HL-60 (cell line): Measurements from ENCODE around the gene GCKR.

ENCODE experiments used
- DNase-seq, 2 experiments: peaks; one replicate each; pipeline ENCODE4 v3.0.0-alpha.2; 2010 to 2020; ENCODE audit warnings: low read depth in 1 of 2, low spot score in 1 of 2
- H3K27ac ChIP-seq: fragments of 250-450 bp; sonication (Bioruptor Pico); replicated peaks from 2 replicates; pipeline ENCODE4 v1.5.1; 2020; ENCODE audit warnings: mild to moderate bottlenecking, moderate library complexity
- H3K27me3 ChIP-seq: fragments of 250-450 bp; sonication (Bioruptor Pico); 2 replicates; pipeline ENCODE4 v1.5.1; 2021; ENCODE audit warnings: mild to moderate bottlenecking, moderate library complexity; ENCODE audit not compliant: insufficient read depth, poor library complexity, severe bottlenecking
- H3K4me3 ChIP-seq: replicated peaks from 2 replicates; pipeline ENCODE4 v1.5.1; 2011; ENCODE audit warnings: mild to moderate bottlenecking, control low read depth, low read length; ENCODE audit not compliant: insufficient read depth
- GABPA ChIP-seq: IDR thresholded peaks from 2 replicates; pipeline ENCODE4 v1.6.1; 2012; ENCODE audit warnings: low read depth
- POLR2AphosphoS5 ChIP-seq: IDR thresholded peaks from 2 replicates; pipeline ENCODE4 v1.6.1; 2012; ENCODE audit warnings: low read depth
- REST ChIP-seq: IDR thresholded peaks from 2 replicates; pipeline ENCODE4 v1.6.1; 2012; ENCODE audit warnings: low read depth; ENCODE audit not compliant: insufficient replicate concordance
- SPI1 ChIP-seq: IDR thresholded peaks from 2 replicates; pipeline ENCODE4 v1.6.1; 2012; ENCODE audit warnings: low read depth, mild to moderate bottlenecking, borderline replicate concordance
- TF ChIP-seq, protein P1 (sequence below): IDR thresholded peaks from one replicate; pipeline ENCODE4 v1.5.1; 2011; ENCODE audit warnings: low read length, control low read depth, inconsistent platforms; ENCODE audit not compliant: insufficient read depth

Gene GCKR

GRCh38 chr2:27571197-27571596, 74.6 kb downstream of the GCKR start:
- no peak for DNase-seq
- no peak overlapping the region for H3K27ac ChIP-seq
- no peak for TF ChIP-seq REST
- TF ChIP-seq GABPA, result no peak
- TF ChIP-seq SPI1, result no peak
- no peak overlapping the region for H3K4me3 ChIP-seq
- H3K27me3 ChIP-seq, result no peaks in the 10 kb centered on the region

DNA sequence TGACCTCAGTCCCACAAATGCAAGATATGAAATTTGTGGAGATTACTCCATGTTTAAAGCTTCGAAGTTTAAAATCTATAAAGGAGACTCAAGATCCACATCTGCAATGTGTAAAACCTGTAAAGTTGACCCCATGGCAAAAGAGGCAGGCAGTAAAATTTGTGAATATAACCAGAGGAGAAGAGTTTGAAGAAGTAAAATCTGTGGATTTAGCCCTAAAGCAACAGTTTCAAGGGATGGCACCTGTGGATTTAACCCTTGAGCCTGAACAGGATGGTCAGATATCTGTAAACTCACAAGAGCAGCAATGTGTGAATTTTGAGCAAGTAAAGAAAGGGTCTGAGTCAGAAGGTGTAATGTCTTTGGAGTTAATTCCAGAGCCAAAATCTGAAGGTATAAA, 75.0 kb downstream of the GCKR start:
- H3K27ac ChIP-seq, result no peak overlapping the region
- H3K4me3 ChIP-seq, result no peak overlapping the region
- no peak for DNase-seq
- TF ChIP-seq, protein P1, sequence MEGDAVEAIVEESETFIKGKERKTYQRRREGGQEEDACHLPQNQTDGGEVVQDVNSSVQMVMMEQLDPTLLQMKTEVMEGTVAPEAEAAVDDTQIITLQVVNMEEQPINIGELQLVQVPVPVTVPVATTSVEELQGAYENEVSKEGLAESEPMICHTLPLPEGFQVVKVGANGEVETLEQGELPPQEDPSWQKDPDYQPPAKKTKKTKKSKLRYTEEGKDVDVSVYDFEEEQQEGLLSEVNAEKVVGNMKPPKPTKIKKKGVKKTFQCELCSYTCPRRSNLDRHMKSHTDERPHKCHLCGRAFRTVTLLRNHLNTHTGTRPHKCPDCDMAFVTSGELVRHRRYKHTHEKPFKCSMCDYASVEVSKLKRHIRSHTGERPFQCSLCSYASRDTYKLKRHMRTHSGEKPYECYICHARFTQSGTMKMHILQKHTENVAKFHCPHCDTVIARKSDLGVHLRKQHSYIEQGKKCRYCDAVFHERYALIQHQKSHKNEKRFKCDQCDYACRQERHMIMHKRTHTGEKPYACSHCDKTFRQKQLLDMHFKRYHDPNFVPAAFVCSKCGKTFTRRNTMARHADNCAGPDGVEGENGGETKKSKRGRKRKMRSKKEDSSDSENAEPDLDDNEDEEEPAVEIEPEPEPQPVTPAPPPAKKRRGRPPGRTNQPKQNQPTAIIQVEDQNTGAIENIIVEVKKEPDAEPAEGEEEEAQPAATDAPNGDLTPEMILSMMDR, result no peak
- TF ChIP-seq SPI1 (no peak), GABPA (no peak), POLR2AphosphoS5 (no peak), REST (no peak)
- H3K27me3 ChIP-seq, result no peaks in the 10 kb centered on the region

GRCh38 chr2:27572439-27572838, 75.8 kb downstream of the GCKR start:
- Histone ChIP-seq H3K4me3 (no peak overlapping the region), H3K27me3 (no peaks in the 10 kb centered on the region), H3K27ac (no peak overlapping the region)
- DNase-seq, result no peak
- no peak for TF ChIP-seq POLR2AphosphoS5
- TF ChIP-seq, protein P1, result no peak
- no peak for TF ChIP-seq REST
- no peak for TF ChIP-seq GABPA
- TF ChIP-seq SPI1, result no peak

GRCh38 chr2:27572998-27573429, 76.4 kb downstream of the GCKR start:
- no peak overlapping the region for H3K27ac ChIP-seq
- no peak overlapping the region for H3K4me3 ChIP-seq
- no peak for DNase-seq
- no peak for TF ChIP-seq POLR2AphosphoS5
- TF ChIP-seq GABPA, result no peak
- TF ChIP-seq, protein P1, result no peak
- no peak for TF ChIP-seq SPI1
- no peak for TF ChIP-seq REST
- H3K27me3 ChIP-seq, result no peaks in the 10 kb centered on the region
